Psoas muscle (tissue), 8 donors: Measurements from ENCODE around the gene CTBP2. TPM values are rescaled to one million over a fixed set of nuclear protein-coding genes. Genes with fewer than 3 reads are reported as not detected.

Experiments
- ATAC-seq, 4 donors: fragments of 200-7000 bp; cut with Tn5 transposase; one replicate each; pipeline ENCODE4 v1.9.1; 2020; ENCODE audit warnings: moderate library complexity in 3 of 4, mild to moderate bottlenecking in 2 of 4
- DNase-seq, 2 donors: peaks; one replicate each; pipeline ENCODE4 v3.0.0-alpha.2; 2020
- H3K27ac ChIP-seq: fragments of 200-600 bp; one replicate; pipeline ENCODE4 v1.8.0; 2022
- H3K27me3 ChIP-seq, 3 donors: fragments of 200-600 bp in 1 of 3; one replicate each; pipeline versions ENCODE4 v1.6.1 to v1.8.0; 2013 to 2022; ENCODE audit warnings: low read length in 2 of 3, mild to moderate bottlenecking in 2 of 3, moderate library complexity in 1 of 3; ENCODE audit not compliant: insufficient read depth in 3 of 3
- H3K36me3 ChIP-seq, 2 donors: fragments of 200-600 bp in 1 of 2; one replicate each; pipeline versions ENCODE4 v1.6.1 to v1.8.0; 2013 to 2022; ENCODE audit warnings: low read depth in 1 of 2, mild to moderate bottlenecking in 1 of 2, moderate library complexity in 1 of 2; ENCODE audit not compliant: insufficient read depth in 1 of 2
- H3K4me1 ChIP-seq: fragments of 200-600 bp; one replicate; pipeline ENCODE4 v1.8.0; 2022
- H3K4me3 ChIP-seq: fragments of 200-600 bp; one replicate; pipeline ENCODE4 v1.8.0; 2022; ENCODE audit warnings: mild to moderate bottlenecking
- H3K9me3 ChIP-seq: fragments of 200-600 bp; one replicate; pipeline ENCODE4 v1.8.0; 2022
- WGBS, 3 donors: extraction: QIAGEN DNeasy Blood & Tissue Kit; methylation state at CpG; one replicate each; pipeline versions ENCODE4 v1.1.6 to v1.1.7; 2013; 5-methylcytosine and 5-hydroxymethylcytosine counted together
- intact Hi-C, 2 donors: fragments of 100-400 bp; cut with DNase I; formaldehyde crosslinking; loops; one replicate each; pipeline versions ENCODE4 v1.11.0 to v1.14.2; 2022
- polyA plus RNA-seq, 3 donors: library from polyadenylated mRNA; stranded (reverse); fragments of 200-250 nt; gene quantifications; one replicate each; pipeline ENCODE4 v1.2.3, GENCODE V29; 2013
- total RNA-seq, 4 donors: library from RNA; stranded (reverse); fragmentation: NEBNext Ultra II Directional in 2 of 4; extraction: Animal tissue kit (Norgen Biotek cat#: 25700) in 2 of 4; gene quantifications; one replicate each; pipeline versions ENCODE4 v1.2.1 to v1.2.4, GENCODE V29; 2021 to 2023
- TF ChIP-seq, protein P1 (sequence below): fragments of 200-600 bp; IDR thresholded peaks from one replicate; pipeline ENCODE4 v1.8.0; 2022; ENCODE audit warnings: antibody characterized with exemption
- donor health status: healthy with polysubstance abuse.
- donor health status: DM: no; HTN: no; CAD: no; lungs with moderate emphysema.
- donor health status: Bipolar disorder and iron deficiency.
- donor health status: healthy.
- donor health status: DM: yes; HTN: yes; CAD: no.
- donor health status: DM: no; HTN: no; CAD: no.
- donor health status: DM: no; HTN: no; CAD: no.
- donor health status: DM: yes; HTN: yes; CAD: no.

CTBP2 gene
- total and polyA plus RNA-seq, 7 donors = 14.7 to 49.8 (median 33.0) TPM

DNA sequence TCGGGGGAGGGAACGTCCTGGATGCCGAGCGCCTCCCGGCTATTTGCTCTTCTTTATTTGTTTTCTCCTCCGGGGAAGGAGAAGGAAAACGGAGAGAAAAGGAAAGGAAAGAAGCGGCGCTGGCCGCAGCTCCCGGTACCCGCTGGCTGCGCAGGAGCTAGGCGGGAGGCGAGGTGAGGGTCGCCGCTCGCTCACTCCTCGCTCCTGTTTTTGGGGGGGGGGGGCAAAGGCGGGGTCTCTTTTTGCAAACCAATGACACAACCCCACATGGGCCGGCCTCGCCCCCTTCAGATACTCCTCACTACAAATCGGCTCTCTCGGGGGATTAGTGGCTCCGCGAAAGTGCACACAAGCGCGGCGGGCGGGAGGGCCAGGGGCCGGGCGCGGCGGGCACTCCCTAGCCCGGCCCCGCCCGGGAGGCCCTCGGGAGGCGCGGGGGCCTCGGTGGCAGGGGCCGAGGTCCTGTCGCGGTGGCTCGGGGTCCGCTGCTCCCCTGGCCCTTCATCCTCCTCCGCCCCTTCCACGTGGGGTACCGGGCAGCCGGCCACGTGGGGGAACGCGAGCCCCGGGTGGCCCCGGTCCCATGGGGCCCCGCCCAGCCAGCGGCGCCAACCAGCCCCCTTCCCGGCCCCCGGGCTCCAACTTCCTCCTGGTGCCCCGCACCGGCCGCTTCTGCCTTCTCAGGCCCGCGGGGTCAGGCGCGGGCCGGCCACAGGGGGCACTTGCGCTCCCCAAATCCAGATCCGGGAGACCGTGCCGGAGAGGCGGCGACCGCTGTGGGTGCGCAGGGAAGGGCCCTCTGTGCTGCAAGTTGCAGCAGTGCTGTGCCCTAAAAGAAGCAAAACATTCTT is 718 bp upstream of the CTBP2 start:
- no peaks in the 10 kb centered on the region for H3K9me3 ChIP-seq
- peaks cover 23% of the 10 kb centered on the region for H3K4me1 ChIP-seq
- H3K27me3 ChIP-seq = no peaks in the 10 kb centered on the region
- 0% methylated on average over 43 to 76 of the region's 76 CpGs for WGBS, 3 donors
- intact Hi-C loops = loop anchor here (2.0 to 10.0 kb wide), 4 partner anchors 182 to 556 kb away; partner anchors contain the start of gene EDRF1 (in 1 of the 2)
- no peaks in the 10 kb centered on the region for H3K36me3 ChIP-seq
- DNase-seq (peak; percentile 83 to 89), ATAC-seq (peak; percentile 66 to 80 (median 80))
- TF ChIP-seq, protein P1, sequence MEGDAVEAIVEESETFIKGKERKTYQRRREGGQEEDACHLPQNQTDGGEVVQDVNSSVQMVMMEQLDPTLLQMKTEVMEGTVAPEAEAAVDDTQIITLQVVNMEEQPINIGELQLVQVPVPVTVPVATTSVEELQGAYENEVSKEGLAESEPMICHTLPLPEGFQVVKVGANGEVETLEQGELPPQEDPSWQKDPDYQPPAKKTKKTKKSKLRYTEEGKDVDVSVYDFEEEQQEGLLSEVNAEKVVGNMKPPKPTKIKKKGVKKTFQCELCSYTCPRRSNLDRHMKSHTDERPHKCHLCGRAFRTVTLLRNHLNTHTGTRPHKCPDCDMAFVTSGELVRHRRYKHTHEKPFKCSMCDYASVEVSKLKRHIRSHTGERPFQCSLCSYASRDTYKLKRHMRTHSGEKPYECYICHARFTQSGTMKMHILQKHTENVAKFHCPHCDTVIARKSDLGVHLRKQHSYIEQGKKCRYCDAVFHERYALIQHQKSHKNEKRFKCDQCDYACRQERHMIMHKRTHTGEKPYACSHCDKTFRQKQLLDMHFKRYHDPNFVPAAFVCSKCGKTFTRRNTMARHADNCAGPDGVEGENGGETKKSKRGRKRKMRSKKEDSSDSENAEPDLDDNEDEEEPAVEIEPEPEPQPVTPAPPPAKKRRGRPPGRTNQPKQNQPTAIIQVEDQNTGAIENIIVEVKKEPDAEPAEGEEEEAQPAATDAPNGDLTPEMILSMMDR = peak; percentile 52
- H3K27ac ChIP-seq = peak overlapping the region; percentile 98
- peak overlapping the region; percentile 93 for H3K4me3 ChIP-seq

DNA sequence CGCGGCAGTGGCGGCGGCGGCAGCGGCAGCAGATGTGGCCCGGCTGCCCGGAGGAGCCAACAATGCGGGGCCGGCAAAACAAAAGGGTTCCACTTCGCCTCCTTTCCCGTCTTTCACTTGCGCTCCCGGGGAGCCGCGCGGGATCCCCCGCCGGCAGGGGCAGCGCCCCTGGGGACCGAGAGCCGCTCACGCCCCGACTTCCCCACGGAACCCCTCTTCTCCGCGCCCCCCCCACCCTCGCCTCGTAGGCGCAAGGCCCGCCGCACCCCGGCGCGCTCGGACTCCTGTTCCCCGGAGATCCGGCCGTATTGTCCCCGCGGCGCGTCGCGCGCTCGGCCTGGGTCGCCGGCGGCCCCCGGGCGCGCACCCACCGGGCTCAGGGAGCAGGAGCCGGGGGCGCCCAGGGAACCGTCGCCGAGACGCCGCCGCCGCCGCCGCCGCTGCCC is 854 bp downstream of the CTBP2 start:
- ATAC-seq (no peak), DNase-seq (peak; percentile 46 to 67)
- Histone ChIP-seq H3K36me3 (no peaks in the 10 kb centered on the region), H3K27me3 (no peaks in the 10 kb centered on the region), H3K9me3 (no peaks in the 10 kb centered on the region), H3K4me1 (peaks cover 39% of the 10 kb centered on the region), H3K27ac (peak overlapping the region; percentile 98), H3K4me3 (peak overlapping the region; percentile 93)
- intact Hi-C loops = loop anchor here (1.0 to 5.0 kb wide), 3 partner anchors 32 to 97 kb away; no protein-coding TSS in a partner anchor
- TF ChIP-seq, protein P1 = no peak
- 0 to 1% (median 0%) methylated on average over 15 to 66 of the region's 66 CpGs for WGBS, 3 donors

- DNase-seq = peak; percentile 65 to 78
- Histone ChIP-seq H3K27me3 (no peaks in the 10 kb centered on the region), H3K27ac (peak overlapping the region; percentile 98), H3K4me1 (peaks cover 46% of the 10 kb centered on the region), H3K36me3 (no peaks in the 10 kb centered on the region), H3K4me3 (peak overlapping the region; percentile 93), H3K9me3 (no peaks in the 10 kb centered on the region)
- TF ChIP-seq, protein P1 = no peak
- intact Hi-C loops = loop anchor here (1.0 to 5.0 kb wide), 3 partner anchors 32 to 97 kb away; no protein-coding TSS in a partner anchor
- WGBS, 3 donors = 0 to 1% (median 0%) methylated on average over 44 to 115 of the region's 115 CpGs
- peak; percentile 29 to 52 (median 43) for ATAC-seq
These were observed 1.5 kb downstream of the CTBP2 start for GRCh38 chr10:125158601-125159485.

DNA sequence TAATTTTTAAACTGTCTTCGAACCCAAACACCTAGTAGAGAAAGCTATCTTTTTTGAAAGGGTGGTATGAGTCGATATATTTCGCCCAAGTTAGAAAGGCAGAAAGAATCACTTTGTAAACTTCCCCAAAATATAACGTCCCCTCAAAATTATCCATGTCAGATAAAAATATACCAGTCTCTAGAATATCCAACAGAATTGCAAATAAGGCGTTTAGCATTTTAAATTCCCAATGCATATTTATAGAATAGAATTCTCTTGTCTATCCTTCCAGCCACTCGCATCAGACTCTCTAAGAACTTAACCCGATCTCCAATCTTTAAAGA is 2.1 kb downstream of the CTBP2 start:
- peaks cover 52% of the 10 kb centered on the region for H3K4me1 ChIP-seq

More for the DNA sequence above, 2.1 kb downstream of the CTBP2 start:
- Histone ChIP-seq H3K27me3 (no peaks in the 10 kb centered on the region), H3K36me3 (no peaks in the 10 kb centered on the region), H3K9me3 (no peaks in the 10 kb centered on the region), H3K27ac (peak overlapping the region; percentile 98), H3K4me3 (peak overlapping the region; percentile 93)
- ATAC-seq = no peak
- intact Hi-C loops = loop anchor here (5.0 kb wide), 2 partner anchors 36 to 96 kb away; no protein-coding TSS in a partner anchor
- no peak for DNase-seq
- WGBS, 3 donors = 7 to 15% (median 8%) methylated on average over 7 of the region's 7 CpGs
- TF ChIP-seq, protein P1 = no peak
